HG02678 (cell line): ENCODE results near the gene SMIM29.
A peak's percentile ranks its signal among the peaks of the same experiment; 100 is the strongest.
"Not testable (repeated sequence)": the region's sequence is repeated elsewhere in the genome, so short reads cannot be mapped to it uniquely, and the experiment has no call there.

ENCODE experiments used
- ATAC-seq: cut with Tn5 transposase; IDR thresholded peaks from one replicate; pipeline ENCODE4 v1.9.1; 2021; ENCODE audit warnings: mild to moderate bottlenecking, moderate library complexity; ENCODE audit not compliant: unreplicated experiment

Gene SMIM29

DNA sequence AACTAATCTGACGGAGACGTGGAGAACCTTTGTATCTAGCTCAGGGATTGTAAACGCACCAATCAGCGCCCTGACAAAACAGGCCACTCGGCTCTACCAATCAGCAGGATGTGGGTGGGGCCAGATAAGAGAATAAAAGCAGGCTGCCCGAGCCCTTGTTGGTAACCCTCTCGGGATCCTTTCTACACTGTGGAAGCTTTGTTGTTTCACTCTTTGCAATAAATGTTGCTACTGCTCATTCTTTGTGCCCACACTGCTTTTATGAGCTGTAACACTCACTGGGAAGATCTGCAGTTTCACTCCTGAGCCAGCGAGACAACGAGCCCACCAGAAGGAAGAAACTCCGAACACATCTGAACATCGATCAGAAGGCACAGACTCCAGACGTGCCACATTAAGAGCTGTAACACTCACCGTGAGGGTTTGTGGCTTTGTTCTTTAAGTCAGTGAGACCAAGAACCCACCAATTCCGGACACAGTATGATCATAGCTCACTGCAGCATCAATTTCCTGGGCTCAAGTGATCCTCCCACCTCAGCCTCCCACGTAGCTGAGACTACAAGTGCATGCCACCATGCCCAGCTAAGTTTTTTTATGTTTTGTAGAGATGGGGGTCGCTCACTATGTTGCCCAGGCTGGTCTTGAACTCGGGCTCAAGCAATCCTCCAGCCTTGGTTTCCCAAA, 21.0 kb upstream of the SMIM29 start:
- ATAC-seq, result not testable (repeated sequence)

DNA sequence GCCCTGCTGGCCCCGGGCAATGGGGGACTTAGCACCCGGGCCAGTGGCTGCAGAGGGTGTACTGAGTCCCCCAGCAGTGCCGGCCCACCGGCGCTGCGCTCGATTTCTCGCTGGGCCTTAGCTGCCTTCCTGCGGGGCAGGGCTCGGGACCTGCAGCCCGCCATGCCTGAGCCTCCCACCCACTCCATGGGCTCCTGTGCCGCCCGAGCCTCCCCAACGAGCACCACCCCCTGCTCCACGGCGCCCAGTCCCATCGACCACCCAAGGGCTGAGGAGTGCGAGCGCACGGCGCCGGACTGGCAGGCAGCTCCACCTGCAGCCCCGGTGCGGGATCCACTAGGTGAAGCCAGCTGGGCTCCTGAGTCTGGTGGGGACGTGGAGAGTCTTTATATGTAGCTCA, 20.3 kb upstream of the SMIM29 start:
- not testable (repeated sequence) for ATAC-seq

DNA sequence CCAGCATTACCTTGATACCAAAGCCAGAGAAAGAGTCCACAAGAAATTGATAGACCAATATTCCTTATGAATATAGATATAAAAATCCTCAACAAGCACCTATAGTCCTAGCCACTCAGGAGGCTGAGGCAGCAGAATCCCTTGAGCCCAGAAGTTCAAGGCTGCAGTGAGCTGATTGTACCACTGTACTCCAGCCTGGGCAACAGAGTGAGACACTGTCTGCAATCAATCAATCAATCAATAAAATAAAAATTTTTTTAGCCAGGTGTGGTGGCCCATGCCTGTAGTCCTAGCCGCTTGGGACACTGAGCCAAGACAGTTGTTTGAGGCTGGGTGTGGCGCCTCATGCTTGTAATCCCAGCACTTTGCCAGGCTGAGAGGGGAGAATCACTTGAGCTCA, 18.9 kb upstream of the SMIM29 start:
- ATAC-seq, result no peak

DNA sequence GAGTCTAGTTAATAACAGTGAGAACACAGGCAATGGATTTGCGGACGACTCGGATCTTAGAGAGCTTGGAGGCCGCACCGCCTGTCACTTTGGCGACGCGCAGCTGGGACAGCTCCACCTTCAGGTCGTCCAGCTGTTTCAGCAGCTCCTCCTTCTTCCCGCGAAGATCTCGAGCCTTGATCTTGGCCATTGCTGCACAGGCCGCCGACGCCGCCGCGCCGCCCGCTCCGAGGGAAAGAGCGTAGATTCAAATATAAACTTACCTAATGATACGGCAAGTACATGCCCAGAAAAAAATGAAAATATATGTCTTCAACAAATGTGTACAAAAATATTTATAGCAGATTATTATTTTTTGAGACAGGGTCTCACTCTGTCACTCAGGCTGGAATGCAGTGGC, 14.7 kb upstream of the SMIM29 start:
- not testable (repeated sequence) for ATAC-seq

DNA sequence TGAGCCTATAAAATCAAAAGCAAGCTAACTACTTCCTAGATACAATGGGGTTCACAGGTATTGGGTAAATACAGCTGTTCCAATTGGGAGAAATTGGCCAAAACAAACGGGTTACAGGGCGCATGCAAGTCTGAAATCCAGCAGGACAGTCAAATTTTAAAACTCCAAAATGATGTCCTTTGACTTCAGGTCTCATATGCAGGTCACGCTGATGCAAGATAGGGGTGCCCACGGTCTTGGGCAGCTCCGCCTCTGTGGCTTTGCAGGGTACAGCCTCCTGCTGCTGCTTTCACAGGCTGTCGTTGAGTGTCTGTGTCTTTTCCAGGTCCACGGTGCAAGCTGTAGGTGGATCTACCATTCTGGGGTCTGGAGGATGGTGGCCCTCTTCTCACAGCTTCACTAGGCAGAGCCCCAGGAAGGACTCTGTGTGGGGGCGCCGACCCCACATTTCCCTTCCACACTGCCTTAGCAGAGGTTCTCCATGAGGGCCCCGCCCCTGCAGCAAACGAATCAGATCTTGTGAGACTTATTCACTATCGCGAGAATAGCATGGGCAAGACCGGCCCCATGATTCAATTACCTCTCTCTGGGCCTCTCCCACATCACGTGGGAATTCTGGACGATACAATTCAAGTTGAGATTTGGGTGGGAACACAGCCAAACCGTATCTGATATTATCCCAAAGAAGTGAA, 11.9 kb upstream of the SMIM29 start:
- ATAC-seq, result no peak

DNA sequence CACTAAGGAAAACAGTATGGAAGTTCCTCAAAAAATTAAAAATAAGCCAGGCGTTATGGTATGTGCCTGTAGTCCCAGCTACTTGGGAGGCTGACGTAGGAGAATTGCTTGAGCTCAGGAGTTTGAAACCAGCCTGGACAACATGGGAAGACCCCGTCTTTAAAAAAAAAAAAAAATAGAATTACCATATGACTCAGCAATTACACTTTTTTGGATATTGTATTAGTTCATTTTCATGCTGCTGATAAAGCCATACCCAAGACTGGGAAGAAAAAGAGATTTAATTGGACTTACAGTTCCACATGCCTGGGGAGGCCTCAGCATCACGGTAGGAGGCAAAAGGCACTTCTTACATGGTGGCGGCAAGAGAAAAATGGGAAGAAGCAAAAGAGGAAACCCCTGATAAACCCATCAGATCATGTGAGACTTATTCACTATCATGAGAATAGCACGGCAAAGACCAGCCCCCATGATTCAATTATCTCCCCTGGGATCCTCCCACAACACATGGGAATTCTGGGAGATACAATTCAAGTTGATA, 10.8 kb upstream of the SMIM29 start:
- no peak for ATAC-seq

DNA sequence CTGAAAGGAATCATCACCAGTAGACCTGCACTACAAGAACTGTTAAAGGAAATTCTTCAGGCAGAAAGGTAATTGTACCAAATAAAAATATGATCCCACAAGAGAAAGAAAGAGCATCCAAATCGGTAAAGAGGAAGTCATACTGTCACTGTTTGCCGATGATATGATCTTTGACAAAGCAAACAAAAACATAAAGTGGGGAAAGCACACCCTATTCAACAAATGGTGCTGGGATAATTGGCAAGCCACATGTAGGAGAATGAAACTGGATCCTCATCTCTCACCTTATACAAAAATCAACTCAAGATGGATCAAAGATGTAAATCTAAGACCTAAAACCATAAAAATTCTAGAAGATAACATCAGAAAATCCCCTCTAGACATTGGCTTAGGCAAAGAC, 3.6 kb upstream of the SMIM29 start:
- ATAC-seq, result not testable (repeated sequence)

DNA sequence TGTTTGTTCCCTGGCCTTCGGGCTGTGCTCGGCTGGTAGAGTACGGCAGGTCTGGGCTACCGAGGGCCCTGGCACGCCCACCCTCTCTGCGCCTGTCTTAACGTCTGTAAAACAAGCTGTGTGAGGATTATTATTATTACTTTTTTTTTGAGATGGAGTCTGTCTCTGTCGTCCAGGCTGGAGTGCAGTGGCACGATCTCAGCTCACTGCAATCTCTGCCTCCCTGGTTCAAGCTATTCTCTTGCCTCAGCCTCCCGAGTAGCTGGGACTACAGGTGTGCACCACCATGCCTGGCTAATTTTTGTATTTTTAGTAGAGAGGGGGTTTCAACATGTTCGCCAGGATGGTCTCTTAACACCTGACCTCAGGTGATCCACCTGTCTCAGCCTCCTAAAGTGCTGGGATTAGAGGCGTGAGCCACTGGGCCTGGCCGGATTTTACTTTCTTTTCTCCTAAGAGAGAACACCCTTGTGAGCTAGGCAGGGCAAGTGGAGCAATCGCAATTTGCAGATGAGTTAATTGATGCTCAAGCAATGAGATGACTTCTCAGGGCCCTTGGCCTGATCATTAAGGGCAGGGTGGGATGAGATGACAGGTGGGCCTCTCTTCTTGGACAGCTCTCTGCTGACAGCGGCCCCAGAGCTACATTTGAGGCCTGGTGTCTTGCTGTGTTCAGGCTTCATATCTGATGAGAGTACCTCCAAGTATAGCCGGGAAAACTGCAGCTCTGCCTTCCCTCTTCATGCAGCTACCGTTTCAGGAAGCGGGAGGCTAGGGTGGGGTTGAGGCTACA, 859 bp upstream of the SMIM29 start:
- ATAC-seq, result peak; percentile 28

DNA sequence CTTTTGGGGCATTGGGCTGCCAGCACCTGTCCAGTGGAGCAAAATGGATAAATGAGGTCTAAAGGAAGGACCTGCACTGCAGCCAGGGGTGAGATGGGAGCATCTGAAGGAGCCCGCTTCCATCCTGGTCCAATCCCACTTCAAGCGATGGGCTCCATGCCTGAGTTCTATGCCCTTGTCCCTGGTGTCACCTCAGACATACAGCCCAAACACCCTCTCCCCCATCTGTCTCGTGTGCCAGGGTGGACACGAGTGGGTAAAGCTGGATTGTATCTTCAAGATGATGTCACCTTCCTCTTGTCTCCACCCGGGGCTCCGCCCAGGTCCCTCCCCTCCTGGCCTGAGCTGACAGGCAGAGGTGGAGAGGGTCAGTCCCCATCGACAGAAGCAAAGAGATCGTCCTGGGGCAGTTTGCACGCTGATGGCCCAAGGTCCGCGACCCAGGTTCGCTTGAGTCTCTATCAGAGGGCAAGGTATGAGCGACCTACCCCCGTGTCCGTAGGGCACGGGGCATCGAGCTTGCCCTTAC, 544 bp downstream of the SMIM29 start:
- ATAC-seq, result peak; percentile 19

DNA sequence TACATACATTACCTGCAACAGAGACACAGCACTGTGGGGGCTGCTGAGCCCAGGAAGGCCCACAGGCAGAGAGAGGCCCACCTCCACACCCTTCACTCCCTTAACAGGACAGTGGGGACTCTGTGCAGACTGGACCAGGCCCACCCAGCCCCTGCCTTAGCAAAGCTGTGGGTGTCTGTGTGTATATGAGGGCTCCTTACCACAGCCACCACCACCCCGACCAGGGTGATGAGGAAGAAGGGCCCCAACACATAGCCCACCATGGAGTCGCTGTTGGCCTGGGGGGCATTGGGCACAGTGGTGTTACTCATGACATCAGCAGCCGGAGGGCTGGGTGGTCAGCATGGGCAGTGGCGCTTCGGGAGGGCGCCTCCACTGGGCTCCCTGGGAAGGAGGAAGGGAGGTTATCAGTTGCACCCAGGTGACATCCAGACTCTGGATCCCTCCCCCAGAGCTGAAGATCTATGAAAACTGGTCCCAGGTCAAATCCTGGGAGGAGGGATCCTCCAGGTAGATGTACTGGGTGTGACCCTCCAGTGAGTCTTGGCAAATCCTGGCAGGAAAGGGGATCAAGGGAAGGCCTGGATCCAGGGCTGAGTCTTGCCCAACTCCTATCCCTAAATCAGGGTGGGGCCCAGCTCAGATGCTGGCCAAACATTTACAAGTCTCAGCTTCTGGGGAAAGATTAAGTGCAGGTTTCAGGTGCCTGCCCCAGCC, 1.2 kb downstream of the SMIM29 start:
- no peak for ATAC-seq

DNA sequence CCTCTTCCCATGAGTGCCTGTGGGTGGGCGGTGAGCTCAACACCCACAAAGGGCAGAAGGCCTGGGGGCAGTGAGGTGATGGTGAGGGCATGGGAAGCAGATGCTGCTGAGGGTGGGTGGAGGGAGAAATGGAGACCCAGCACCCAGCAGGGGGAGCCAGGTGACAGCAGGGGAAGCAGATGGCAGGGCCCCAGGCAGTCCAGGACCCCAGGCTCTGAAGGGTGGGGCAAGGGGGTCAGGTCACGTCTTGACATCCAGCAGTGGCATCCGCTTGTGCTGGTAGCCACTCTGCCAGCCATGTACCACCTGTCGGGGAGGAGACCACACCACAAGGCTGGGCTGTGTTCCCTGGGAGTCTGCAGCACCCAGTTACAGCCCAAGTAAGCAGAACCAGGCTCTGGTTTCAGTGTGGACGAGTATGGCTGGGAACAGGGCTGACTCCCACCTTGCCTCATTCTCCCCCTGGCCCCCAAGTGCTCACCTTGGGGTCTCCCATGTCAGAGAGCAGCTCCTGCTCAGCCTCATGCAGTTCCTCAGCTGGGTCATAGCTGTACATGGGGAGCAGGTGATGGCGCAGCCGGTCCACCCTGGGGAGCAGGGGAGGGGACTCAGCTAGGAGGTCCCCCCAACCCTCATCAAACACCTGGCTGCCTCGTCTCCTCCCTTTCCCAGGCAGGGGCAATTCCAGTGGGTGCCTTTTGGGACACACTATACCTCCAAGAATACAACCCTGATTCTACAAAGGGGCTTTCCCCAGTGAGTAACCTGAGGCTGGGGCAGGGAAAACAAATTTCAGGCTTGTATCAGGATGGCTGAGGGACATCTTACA, 2.0 kb downstream of the SMIM29 start:
- ATAC-seq, result no peak

DNA sequence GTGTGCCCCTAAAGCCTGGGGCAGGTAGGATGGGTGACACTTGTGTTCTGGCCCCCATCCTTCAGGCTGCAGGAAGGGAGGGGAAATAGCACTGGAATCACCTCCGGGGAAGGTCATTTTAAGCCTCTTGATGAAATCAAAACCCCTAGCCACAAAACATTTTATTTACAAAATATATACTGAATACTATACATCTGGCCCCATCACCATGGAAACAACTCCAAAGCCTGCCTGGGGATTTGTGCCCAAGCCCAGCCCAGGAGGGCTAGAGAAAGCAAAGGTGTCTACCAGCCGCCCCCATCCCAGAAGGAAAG, 2.6 kb downstream of the SMIM29 start:
- ATAC-seq, result no peak

DNA sequence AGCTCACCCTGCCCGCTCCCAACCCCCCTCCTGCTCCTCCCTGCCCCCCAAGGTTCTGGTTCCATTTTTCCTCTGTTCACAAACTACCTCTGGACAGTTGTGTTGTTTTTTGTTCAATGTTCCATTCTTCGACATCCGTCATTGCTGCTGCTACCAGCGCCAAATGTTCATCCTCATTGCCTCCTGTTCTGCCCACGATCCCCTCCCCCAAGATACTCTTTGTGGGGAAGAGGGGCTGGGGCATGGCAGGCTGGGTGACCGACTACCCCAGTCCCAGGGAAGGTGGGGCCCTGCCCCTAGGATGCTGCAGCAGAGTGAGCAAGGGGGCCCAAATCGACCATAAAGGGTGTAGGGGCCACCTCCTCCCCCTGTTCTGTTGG, 3.1 kb downstream of the SMIM29 start:
- ATAC-seq, result not testable (repeated sequence)

DNA sequence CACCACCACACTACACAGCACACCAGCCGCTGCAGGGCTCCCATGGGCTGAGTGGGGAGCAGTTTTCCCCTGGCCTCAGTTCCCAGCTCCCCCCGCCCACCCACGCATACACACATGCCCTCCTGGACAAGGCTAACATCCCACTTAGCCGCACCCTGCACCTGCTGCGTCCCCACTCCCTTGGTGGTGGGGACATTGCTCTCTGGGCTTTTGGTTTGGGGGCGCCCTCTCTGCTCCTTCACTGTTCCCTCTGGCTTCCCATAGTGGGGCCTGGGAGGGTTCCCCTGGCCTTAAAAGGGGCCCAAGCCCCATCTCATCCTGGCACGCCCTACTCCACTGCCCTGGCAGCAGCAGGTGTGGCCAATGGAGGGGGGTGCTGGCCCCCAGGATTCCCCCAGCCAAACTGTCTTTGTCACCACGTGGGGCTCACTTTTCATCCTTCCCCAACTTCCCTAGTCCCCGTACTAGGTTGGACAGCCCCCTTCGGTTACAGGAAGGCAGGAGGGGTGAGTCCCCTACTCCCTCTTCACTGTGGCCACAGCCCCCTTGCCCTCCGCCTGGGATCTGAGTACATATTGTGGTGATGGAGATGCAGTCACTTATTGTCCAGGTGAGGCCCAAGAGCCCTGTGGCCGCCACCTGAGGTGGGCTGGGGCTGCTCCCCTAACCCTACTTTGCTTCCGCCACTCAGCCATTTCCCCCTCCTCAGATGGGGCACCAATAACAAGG, 3.6 kb downstream of the SMIM29 start:
- ATAC-seq, result not testable (repeated sequence)

DNA sequence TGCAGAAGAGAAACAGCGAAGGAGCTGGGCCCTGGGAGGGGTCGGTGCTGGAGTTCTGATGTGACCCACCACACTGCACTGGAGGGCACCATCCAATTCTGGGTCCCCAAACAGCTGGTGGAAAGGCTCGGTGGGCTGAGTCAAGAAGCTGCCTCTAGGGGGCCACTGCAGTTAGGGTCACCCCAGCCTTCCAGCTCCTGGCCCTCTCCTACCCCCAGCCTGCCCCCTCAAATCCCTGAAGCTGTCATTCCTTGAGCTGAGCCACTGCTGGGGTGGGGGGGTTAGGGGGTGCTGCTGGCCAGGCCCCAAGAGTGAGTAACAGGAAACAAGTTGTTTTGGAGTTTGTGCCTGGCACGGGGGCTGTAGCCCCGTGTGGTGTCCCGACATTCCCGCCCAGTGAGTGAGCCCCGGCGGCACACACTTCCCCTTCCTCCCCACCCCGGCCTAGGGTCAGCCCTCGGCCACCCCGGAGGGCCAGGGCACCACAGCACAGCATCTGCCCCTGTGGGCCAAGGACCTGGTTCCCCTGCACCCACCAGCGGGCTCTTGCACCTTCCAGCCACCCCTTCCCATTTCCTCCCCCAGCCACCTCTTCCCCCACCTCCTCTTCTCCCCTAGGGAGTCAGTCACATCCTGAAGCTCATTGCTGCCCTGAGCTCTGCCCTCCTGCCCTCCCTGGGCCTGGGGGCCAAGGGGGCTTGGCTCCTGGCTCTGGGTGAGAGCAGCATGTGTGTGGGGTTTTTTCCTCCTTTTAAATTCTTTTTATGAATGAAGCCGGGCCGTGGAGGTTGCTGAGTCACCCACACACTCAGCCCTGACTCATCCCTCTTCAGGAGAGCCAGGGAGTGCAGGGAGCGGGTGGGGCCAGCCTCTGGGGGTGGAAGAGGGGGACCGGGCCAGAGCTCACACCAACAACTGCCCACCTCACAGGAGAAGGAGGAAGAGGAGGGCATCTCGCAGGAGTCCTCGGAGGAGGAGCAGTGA, 4.6 kb downstream of the SMIM29 start:
- ATAC-seq, result no peak

DNA sequence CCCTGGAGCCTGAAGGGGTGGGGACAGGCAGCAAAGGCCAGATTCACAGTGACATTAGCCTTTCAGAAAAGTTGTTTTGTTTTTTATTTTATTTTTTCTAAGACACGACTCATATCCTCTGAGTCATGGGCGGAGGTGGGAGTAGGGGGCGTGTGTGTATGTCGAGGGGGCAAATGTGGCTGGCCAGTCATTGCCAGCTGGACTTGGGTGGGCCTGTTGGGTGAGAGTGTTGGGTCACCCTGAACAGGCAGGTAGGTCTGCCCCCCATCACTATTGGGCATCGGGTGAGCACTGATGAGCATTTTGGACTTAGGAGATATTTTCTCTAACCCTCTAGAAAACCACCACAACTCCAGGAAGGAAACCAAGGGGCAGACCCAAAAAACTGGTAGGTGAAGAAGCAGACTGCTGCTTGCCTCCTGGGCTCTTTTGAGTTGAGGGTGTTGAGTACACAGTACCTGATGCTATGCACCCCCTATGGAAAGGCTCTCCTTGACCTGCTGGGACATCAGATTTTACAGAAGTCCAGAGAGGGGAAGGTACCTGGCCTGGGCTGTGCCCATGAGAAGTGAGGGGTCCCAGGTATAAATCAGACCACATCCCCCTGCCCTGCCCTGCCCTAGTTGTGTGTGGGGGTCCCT, 5.6 kb downstream of the SMIM29 start:
- ATAC-seq, result no peak

DNA sequence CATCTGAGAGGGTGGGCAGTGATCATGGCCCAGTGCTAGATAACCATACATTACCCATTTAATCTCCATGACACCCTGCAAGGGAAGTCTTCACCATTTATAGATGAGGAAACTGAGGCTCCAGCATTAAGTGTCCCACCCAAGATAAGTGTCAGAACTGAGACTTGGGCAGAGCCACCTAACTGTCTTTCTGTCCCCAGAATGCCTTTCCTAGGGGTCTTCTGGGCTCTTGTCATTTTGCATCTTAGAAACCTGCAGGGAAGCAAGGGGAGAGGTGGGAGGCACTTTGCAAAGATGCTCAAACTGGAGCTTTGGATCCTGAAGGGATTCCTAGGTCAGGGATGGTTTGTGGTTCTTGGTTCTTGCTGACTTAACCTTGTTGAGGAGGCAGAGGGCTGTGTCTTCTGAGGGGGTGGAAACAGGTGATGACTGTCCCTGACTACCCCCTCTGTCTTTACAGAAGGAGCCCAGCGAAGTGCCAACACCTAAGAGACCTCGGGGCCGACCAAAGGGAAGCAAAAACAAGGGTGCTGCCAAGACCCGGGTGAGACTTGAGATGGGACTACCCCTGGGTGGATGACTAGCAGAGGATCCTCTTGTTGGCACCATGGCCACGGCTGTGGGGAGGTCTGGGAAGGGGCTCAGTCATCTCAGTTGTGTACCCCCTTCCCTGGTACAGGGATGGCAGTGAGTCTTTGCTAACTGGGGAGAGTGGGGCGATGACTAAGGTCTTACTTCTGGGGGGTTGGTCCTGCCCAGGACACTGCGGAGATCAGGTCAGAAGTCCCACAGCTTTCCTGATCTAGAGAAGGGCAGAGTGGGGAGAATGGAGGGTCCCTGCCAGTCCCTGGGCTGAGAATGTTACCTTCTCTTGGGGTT, 6.3 kb downstream of the SMIM29 start:
- ATAC-seq, result no peak
